ENCODE data around the gene PRMT2.

DNA sequence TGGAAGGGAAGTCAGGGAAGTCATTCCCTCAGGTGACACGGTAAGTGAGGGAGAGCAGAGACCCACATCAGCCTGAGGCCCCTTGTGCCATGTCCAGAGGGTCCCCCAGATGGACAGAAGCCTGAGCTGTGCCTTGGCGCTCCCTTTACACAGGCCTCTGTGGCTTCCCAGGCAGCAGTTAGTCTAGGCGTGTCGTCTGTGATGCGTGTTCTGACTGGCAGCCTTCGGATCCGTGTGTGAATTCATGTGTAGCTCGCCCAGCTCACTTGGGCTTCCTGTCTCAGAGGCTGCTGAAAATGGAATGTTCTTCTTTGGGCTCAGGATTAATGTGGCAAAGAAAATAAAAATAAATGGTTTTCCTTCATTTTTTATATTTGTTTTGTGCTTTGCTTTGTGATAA lies 28.3 kb downstream of the PRMT2 start:
- TF ChIP-seq, protein P1, sequence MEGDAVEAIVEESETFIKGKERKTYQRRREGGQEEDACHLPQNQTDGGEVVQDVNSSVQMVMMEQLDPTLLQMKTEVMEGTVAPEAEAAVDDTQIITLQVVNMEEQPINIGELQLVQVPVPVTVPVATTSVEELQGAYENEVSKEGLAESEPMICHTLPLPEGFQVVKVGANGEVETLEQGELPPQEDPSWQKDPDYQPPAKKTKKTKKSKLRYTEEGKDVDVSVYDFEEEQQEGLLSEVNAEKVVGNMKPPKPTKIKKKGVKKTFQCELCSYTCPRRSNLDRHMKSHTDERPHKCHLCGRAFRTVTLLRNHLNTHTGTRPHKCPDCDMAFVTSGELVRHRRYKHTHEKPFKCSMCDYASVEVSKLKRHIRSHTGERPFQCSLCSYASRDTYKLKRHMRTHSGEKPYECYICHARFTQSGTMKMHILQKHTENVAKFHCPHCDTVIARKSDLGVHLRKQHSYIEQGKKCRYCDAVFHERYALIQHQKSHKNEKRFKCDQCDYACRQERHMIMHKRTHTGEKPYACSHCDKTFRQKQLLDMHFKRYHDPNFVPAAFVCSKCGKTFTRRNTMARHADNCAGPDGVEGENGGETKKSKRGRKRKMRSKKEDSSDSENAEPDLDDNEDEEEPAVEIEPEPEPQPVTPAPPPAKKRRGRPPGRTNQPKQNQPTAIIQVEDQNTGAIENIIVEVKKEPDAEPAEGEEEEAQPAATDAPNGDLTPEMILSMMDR (IDR thresholded peaks at IDR 0.05) = no peak
- TF ChIP-seq SIN3A (IDR thresholded peaks at IDR 0.05; ENCODE audit: borderline replicate concordance, insufficient read depth, low read depth, low read length) (no peak), POLR2AphosphoS5 (IDR thresholded peaks at IDR 0.05; ENCODE audit: low read depth, low read length) (no peak), TCF7L2 (IDR thresholded peaks at IDR 0.05; ENCODE audit: low read depth, low read length) (no peak)
- TF ChIP-seq, protein P2, sequence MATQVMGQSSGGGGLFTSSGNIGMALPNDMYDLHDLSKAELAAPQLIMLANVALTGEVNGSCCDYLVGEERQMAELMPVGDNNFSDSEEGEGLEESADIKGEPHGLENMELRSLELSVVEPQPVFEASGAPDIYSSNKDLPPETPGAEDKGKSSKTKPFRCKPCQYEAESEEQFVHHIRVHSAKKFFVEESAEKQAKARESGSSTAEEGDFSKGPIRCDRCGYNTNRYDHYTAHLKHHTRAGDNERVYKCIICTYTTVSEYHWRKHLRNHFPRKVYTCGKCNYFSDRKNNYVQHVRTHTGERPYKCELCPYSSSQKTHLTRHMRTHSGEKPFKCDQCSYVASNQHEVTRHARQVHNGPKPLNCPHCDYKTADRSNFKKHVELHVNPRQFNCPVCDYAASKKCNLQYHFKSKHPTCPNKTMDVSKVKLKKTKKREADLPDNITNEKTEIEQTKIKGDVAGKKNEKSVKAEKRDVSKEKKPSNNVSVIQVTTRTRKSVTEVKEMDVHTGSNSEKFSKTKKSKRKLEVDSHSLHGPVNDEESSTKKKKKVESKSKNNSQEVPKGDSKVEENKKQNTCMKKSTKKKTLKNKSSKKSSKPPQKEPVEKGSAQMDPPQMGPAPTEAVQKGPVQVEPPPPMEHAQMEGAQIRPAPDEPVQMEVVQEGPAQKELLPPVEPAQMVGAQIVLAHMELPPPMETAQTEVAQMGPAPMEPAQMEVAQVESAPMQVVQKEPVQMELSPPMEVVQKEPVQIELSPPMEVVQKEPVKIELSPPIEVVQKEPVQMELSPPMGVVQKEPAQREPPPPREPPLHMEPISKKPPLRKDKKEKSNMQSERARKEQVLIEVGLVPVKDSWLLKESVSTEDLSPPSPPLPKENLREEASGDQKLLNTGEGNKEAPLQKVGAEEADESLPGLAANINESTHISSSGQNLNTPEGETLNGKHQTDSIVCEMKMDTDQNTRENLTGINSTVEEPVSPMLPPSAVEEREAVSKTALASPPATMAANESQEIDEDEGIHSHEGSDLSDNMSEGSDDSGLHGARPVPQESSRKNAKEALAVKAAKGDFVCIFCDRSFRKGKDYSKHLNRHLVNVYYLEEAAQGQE (IDR thresholded peaks at IDR 0.05; ENCODE audit: insufficient read depth in 1 of 2, low read depth in 2 of 2, low read length in 1 of 2) = no peak

Data from Panc1 (cell line).